ENCODE results near the gene KCTD10.

Gene KCTD10

GRCh38 chr12:109482491-109482890, 5.4 kb upstream of the KCTD10 start:
- H2AFZ ChIP-seq (ENCODE audit: low read length): no peak overlapping the region
- no peaks in the 10 kb centered on the region for H3K9me3 ChIP-seq (ENCODE audit: low read length)
- H3K36me3 ChIP-seq (ENCODE audit: insufficient read depth, low read length): peaks cover 15% of the 10 kb centered on the region; the same call in 1 of the 2 replicates
- H3F3A ChIP-seq (ENCODE audit: insufficient read depth, low read length): no peaks in the 10 kb centered on the region
- no peak overlapping the region for H3K4me3 ChIP-seq (ENCODE audit: low read depth, low read length, poor library complexity, severe bottlenecking)
- H3K9me2 ChIP-seq (ENCODE audit: low read depth, low read length): no peaks in the 10 kb centered on the region
- no peaks in the 10 kb centered on the region for H3K27me3 ChIP-seq (ENCODE audit: insufficient read depth, low read length)
- TF ChIP-seq CTCF (IDR thresholded peaks at IDR 0.05; ENCODE audit: low read length) (no peak), EZH2 (IDR thresholded peaks at IDR 0.05; ENCODE audit: borderline replicate concordance, low read length) (no peak)
- no peak overlapping the region for H3K27ac ChIP-seq (ENCODE audit: low read depth, low read length, poor library complexity, severe bottlenecking)
- no peaks in the 10 kb centered on the region for H4K20me1 ChIP-seq (ENCODE audit: insufficient read depth, low read length)
- peaks cover 6% of the 10 kb centered on the region; the same call in 1 of the 2 replicates for H3K79me2 ChIP-seq (ENCODE audit: insufficient read depth, low read length)
- H3K9ac ChIP-seq (ENCODE audit: low read length): no peak overlapping the region
- H3K4me1 ChIP-seq (ENCODE audit: insufficient read depth, low read length, severe bottlenecking): peaks cover 10% of the 10 kb centered on the region
- no peak overlapping the region for H3K4me2 ChIP-seq (ENCODE audit: low read length)

- Histone ChIP-seq H3K9me3 (ENCODE audit: low read length) (no peaks in the 10 kb centered on the region), H3K4me3 (ENCODE audit: low read depth, low read length, poor library complexity, severe bottlenecking) (no peak overlapping the region), H3K4me1 (ENCODE audit: insufficient read depth, low read length, severe bottlenecking) (peaks cover 10% of the 10 kb centered on the region), H3K27me3 (ENCODE audit: insufficient read depth, low read length) (no peaks in the 10 kb centered on the region), H3K4me2 (ENCODE audit: low read length) (no peak overlapping the region), H3K27ac (ENCODE audit: low read depth, low read length, poor library complexity, severe bottlenecking) (no peak overlapping the region), H3K9me2 (ENCODE audit: low read depth, low read length) (no peaks in the 10 kb centered on the region), H3K36me3 (ENCODE audit: insufficient read depth, low read length) (peaks cover 12% of the 10 kb centered on the region; the same call in 1 of the 2 replicates), H3K79me2 (ENCODE audit: insufficient read depth, low read length) (peaks cover 7% of the 10 kb centered on the region; the same call in 1 of the 2 replicates), H2AFZ (ENCODE audit: low read length) (no peak overlapping the region), H3K9ac (ENCODE audit: low read length) (no peak overlapping the region), H3F3A (ENCODE audit: insufficient read depth, low read length) (no peaks in the 10 kb centered on the region), H4K20me1 (ENCODE audit: insufficient read depth, low read length) (no peaks in the 10 kb centered on the region)
- TF ChIP-seq EZH2 (IDR thresholded peaks at IDR 0.05; ENCODE audit: borderline replicate concordance, low read length) (no peak), CTCF (IDR thresholded peaks at IDR 0.05; ENCODE audit: low read length) (no peak)
Measured at GRCh38 chr12:109481863-109482262, 4.8 kb upstream of the KCTD10 start.

- H3K9me3 ChIP-seq (ENCODE audit: low read length): no peaks in the 10 kb centered on the region
- H3K27ac ChIP-seq (ENCODE audit: low read depth, low read length, poor library complexity, severe bottlenecking): no peak overlapping the region
- peaks cover 5% of the 10 kb centered on the region; the same call in 1 of the 2 replicates for H3K36me3 ChIP-seq (ENCODE audit: insufficient read depth, low read length)
- H3K4me1 ChIP-seq (ENCODE audit: insufficient read depth, low read length, severe bottlenecking): peaks cover 18% of the 10 kb centered on the region
- H3K79me2 ChIP-seq (ENCODE audit: insufficient read depth, low read length): peaks cover 22% of the 10 kb centered on the region
- no peaks in the 10 kb centered on the region for H3K27me3 ChIP-seq (ENCODE audit: insufficient read depth, low read length)
- H3F3A ChIP-seq (ENCODE audit: insufficient read depth, low read length): no peaks in the 10 kb centered on the region
- no peak overlapping the region for H3K9ac ChIP-seq (ENCODE audit: low read length)
- TF ChIP-seq CTCF (IDR thresholded peaks at IDR 0.05; ENCODE audit: low read length): no peak
- no peak for TF ChIP-seq EZH2 (IDR thresholded peaks at IDR 0.05; ENCODE audit: borderline replicate concordance, low read length)
- H4K20me1 ChIP-seq (ENCODE audit: insufficient read depth, low read length): no peaks in the 10 kb centered on the region
- H3K4me2 ChIP-seq (ENCODE audit: low read length): no peak overlapping the region
- H3K4me3 ChIP-seq (ENCODE audit: low read depth, low read length, poor library complexity, severe bottlenecking): no peak overlapping the region
- H2AFZ ChIP-seq (ENCODE audit: low read length): no peak overlapping the region
- no peaks in the 10 kb centered on the region for H3K9me2 ChIP-seq (ENCODE audit: low read depth, low read length)
Measured at GRCh38 chr12:109480356-109480755, 3.3 kb upstream of the KCTD10 start.

Measured in OCI-LY1 (cell line).